Subcutaneous abdominal adipose tissue (tissue), 5 donors: Measurements from ENCODE around the gene ANAPC10.

ENCODE experiments used
- H3K27ac ChIP-seq: one replicate; pipeline ENCODE4 v1.7.0; 2013; ENCODE audit warnings: low read depth, mild to moderate bottlenecking, inconsistent platforms, low read length, moderate library complexity
- H3K27me3 ChIP-seq, 5 donors: one replicate each; pipeline ENCODE4 v1.7.0; 2013; ENCODE audit warnings: low read length in 5 of 5, inconsistent platforms in 1 of 5; ENCODE audit not compliant: control insufficient read depth in 5 of 5, insufficient read depth in 4 of 5
- H3K36me3 ChIP-seq, 5 donors: one replicate each; pipeline ENCODE4 v1.7.0; 2013; ENCODE audit warnings: low read length in 5 of 5; ENCODE audit not compliant: control insufficient read depth in 5 of 5, insufficient read depth in 5 of 5
- H3K4me1 ChIP-seq, 5 donors: one replicate each; pipeline ENCODE4 v1.7.0; 2013; ENCODE audit warnings: low read length in 5 of 5, mild to moderate bottlenecking in 3 of 5, moderate library complexity in 1 of 5; ENCODE audit not compliant: control insufficient read depth in 5 of 5, insufficient read depth in 5 of 5
- H3K4me3 ChIP-seq, 5 donors: one replicate each; pipeline ENCODE4 v1.7.0; 2013; ENCODE audit warnings: low read length in 5 of 5, low read depth in 1 of 5
- H3K9ac ChIP-seq, 5 donors: one replicate each; pipeline ENCODE4 v1.7.0; 2013; ENCODE audit warnings: low read length in 5 of 5, mild to moderate bottlenecking in 4 of 5, moderate library complexity in 3 of 5
- H3K9me3 ChIP-seq, 5 donors: one replicate each; pipeline ENCODE4 v1.7.0; 2013; ENCODE audit warnings: low read length in 5 of 5; ENCODE audit not compliant: control insufficient read depth in 5 of 5
- donor health status: healthy.
- donor health status: healthy.
- donor health status: healthy.
- donor health status: healthy.
- donor health status: healthy.

The ANAPC10 gene

DNA sequence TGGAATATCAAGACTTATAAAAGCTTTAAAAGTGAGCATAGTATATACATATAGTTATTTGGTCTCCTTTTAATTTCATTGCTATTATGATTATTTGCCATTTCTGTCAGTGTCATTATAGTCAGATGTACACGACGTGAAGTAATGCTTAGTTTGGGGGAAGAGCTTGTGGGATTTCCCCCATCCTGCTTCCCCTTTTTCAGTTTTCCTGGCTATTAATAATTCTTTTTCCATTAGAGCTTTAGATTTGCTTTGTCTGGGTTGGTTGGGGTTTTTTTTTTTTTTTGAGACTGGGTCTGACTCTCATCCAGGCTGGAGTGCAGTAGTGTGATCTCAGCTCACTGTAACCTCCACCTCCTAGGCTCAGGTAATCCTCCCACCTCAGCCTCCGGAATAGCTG lies 5.5 kb upstream of the ANAPC10 start:
- no peak overlapping the region for H3K27ac ChIP-seq
- no peaks in the 10 kb centered on the region for H3K9me3 ChIP-seq
- H3K36me3 ChIP-seq = peaks cover 6 to 28% (median 27%) of the 10 kb centered on the region in 5 donors
- H3K4me1 ChIP-seq = peaks cover 0 to 32% (median 26%) of the 10 kb centered on the region in 5 donors
- H3K4me3 ChIP-seq = no peak overlapping the region
- no peaks in the 10 kb centered on the region for H3K27me3 ChIP-seq
- peak overlapping the region in 1 of 5 donors; percentile 11 for H3K9ac ChIP-seq

DNA sequence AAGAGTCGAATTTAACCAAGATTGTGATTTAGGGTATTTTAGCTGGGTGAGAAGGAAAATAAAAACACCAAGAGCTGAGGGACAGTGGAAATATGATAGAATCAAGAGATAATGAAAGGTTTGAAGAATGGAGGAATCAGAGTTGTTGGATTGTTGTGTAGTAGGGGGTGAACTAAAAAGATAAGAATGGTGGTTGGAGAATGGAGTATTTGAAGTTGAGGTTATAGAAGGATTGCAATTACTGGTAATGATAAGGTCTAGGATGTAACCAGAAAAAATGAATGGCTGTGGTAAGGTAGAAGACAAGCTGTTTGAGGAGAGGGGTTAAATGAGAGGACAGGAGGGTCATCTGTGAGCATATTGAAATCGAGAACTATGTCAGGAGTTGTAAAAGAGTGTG lies 4.6 kb upstream of the ANAPC10 start:
- no peaks in the 10 kb centered on the region for H3K9me3 ChIP-seq
- peaks cover 0 to 33% (median 28%) of the 10 kb centered on the region in 5 donors for H3K4me1 ChIP-seq
- H3K4me3 ChIP-seq = no peak overlapping the region
- H3K27ac ChIP-seq = no peak overlapping the region
- H3K9ac ChIP-seq = no peak overlapping the region
- H3K36me3 ChIP-seq = peaks cover 0 to 21% (median 19%) of the 10 kb centered on the region in 5 donors
- H3K27me3 ChIP-seq = no peaks in the 10 kb centered on the region

DNA sequence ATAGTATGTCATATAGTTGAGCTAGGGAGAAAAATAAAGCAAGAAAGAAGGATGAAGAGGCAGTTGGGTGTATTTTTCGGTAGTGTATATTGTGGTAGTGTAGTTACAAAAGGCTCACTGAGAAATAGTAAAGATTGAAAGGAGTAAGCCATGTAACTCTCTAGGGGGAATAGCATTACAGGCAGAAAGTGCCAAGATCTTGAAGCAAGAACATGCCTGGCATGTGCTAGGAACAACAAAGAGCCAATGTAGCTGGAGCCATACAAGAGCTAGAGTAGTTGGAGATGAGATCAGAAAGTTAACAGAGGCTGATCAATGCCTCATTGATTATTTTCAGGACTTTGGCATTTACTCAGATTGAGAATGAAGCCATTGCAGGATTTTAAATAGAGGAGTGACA lies 3.1 kb upstream of the ANAPC10 start:
- Histone ChIP-seq H3K9me3 (no peaks in the 10 kb centered on the region), H3K4me1 (peaks cover 3 to 44% (median 36%) of the 10 kb centered on the region in 5 donors), H3K27me3 (no peaks in the 10 kb centered on the region)

GRCh38 chr4:145099653-145100052 lies 1.7 kb upstream of the ANAPC10 start:
- H3K4me1 ChIP-seq = peaks cover 3 to 44% (median 36%) of the 10 kb centered on the region in 5 donors
- no peaks in the 10 kb centered on the region for H3K9me3 ChIP-seq
- peak overlapping the region; percentile 73 to 94 (median 91) for H3K4me3 ChIP-seq
- H3K27me3 ChIP-seq = no peaks in the 10 kb centered on the region
- peaks cover 6 to 14% (median 8%) of the 10 kb centered on the region in 5 donors for H3K36me3 ChIP-seq
- peak overlapping the region; percentile 90 for H3K27ac ChIP-seq
- H3K9ac ChIP-seq = peak overlapping the region in 3 of 5 donors; percentile 83 to 86 (median 84)

More for the DNA sequence above, 3.1 kb upstream of the ANAPC10 start:
- peaks cover 0 to 12% (median 8%) of the 10 kb centered on the region in 5 donors for H3K36me3 ChIP-seq
- H3K4me3 ChIP-seq = no peak overlapping the region
- no peak overlapping the region for H3K27ac ChIP-seq
- no peak overlapping the region for H3K9ac ChIP-seq

DNA sequence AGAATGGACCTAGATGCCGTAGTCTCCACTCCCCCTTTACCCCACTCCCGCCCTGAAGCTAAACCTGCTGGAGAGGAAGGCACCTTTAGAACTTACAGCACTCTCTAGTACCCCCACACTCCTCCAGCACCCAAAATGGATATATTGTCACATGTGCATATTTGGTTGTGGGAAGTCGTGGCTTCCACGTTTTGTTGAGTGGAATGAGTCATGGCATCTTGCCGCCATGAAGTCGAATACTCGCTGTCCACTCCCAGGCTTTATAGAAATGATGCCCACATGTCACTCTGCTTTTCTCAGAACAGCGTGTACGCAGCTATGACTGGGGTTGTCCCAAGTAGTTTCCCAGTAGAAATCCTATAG lies 660 bp upstream of the ANAPC10 start:
- H3K36me3 ChIP-seq = peaks cover 15 to 21% (median 17%) of the 10 kb centered on the region in 5 donors
- peak overlapping the region; percentile 90 for H3K27ac ChIP-seq
- peaks cover 3 to 44% (median 36%) of the 10 kb centered on the region in 5 donors for H3K4me1 ChIP-seq

GRCh38 chr4:145097331-145097820 lies 620 bp downstream of the ANAPC10 start:
- peaks cover 23 to 31% (median 25%) of the 10 kb centered on the region in 5 donors for H3K36me3 ChIP-seq
- H3K9me3 ChIP-seq = peaks cover 3 to 14% (median 9%) of the 10 kb centered on the region in 5 donors
- peak overlapping the region; percentile 73 to 94 (median 91) for H3K4me3 ChIP-seq
- H3K27me3 ChIP-seq = no peaks in the 10 kb centered on the region
- peak overlapping the region; percentile 90 for H3K27ac ChIP-seq
- peak overlapping the region; percentile 83 to 97 (median 86) for H3K9ac ChIP-seq
- peaks cover 3 to 44% (median 35%) of the 10 kb centered on the region in 5 donors for H3K4me1 ChIP-seq

More for the DNA sequence above, 660 bp upstream of the ANAPC10 start:
- Histone ChIP-seq H3K27me3 (no peaks in the 10 kb centered on the region), H3K9ac (peak overlapping the region; percentile 83 to 97 (median 86)), H3K9me3 (peaks cover 3 to 8% (median 7%) of the 10 kb centered on the region in 5 donors), H3K4me3 (peak overlapping the region; percentile 73 to 94 (median 91))

DNA sequence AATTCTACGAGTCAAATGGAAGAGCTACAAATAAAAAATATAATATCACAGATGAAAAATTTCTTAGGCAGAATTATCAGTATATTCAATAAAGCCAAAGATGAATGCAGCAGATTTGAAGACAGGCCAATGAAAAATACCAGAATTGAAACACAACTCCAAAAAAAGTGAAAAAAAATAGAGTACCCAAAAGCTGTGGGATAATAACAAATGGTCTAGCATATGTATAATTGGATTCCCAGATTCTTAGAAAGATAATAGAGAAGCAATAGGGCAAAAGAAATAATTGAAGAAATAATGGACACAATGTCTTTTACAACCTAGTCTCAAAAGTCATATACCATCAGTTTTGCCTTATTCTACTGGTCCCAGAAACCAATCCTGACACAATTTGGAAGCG lies 4.4 kb downstream of the ANAPC10 start:
- peaks cover 32 to 59% (median 47%) of the 10 kb centered on the region in 5 donors for H3K36me3 ChIP-seq
- no peaks in the 10 kb centered on the region for H3K27me3 ChIP-seq
- peaks cover 3 to 14% (median 9%) of the 10 kb centered on the region in 5 donors for H3K9me3 ChIP-seq
- peaks cover 3 to 17% (median 15%) of the 10 kb centered on the region in 5 donors for H3K4me1 ChIP-seq
- no peak overlapping the region for H3K9ac ChIP-seq
- peak overlapping the region in 2 of 5 donors; percentile 4 to 9 for H3K4me3 ChIP-seq
- no peak overlapping the region for H3K27ac ChIP-seq

DNA sequence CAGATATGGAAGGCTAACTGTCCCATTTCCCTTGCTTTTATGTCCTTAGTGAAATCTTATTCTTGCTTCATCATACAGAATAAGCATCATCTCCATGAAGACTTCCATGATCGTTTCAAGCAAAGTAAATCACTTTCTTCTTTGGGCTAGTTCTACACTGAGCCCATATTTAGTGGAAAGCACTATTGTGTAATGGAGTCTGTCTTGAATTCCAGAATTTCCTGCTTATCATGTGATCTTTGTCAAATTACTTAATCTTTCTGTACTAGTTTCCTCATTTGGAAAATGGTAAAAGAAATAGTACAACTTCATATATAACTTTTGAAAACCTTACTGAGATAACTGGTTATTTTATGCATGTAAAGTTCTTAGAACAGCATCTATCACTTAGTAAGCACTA lies 7.6 kb downstream of the ANAPC10 start:
- Histone ChIP-seq H3K27me3 (no peaks in the 10 kb centered on the region), H3K4me1 (no peaks in the 10 kb centered on the region)

GRCh38 chr4:145083891-145084605 lies 13.9 kb downstream of the ANAPC10 start:
- Histone ChIP-seq H3K9me3 (no peaks in the 10 kb centered on the region), H3K27me3 (no peaks in the 10 kb centered on the region), H3K4me1 (no peaks in the 10 kb centered on the region), H3K36me3 (peaks cover 8 to 15% (median 12%) of the 10 kb centered on the region in 5 donors), H3K4me3 (no peak overlapping the region), H3K9ac (no peak overlapping the region), H3K27ac (no peak overlapping the region)

More for the DNA sequence above, 7.6 kb downstream of the ANAPC10 start:
- Histone ChIP-seq H3K4me3 (no peak overlapping the region), H3K9me3 (peaks cover 3 to 14% (median 9%) of the 10 kb centered on the region in 5 donors), H3K27ac (no peak overlapping the region), H3K9ac (no peak overlapping the region), H3K36me3 (peaks cover 31 to 61% (median 53%) of the 10 kb centered on the region in 5 donors)

DNA sequence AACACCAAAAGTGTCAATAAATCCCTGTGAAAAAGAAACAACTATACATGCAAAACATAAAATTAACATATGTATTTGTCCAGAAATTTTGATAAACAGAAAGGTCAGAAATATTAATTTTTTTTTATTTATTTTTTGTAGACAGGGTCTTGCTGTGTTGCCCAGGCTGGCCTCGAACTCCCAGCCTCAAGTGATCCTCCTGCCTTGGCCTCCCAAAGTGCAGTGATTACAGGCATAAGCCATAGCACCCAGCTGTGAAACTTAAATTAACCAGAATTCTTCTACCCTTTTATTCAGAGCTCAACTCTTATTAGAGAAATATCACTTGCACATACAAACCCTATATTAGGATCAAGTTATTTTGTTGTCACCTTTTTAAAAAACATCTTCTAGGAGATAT lies 16.2 kb downstream of the ANAPC10 start:
- Histone ChIP-seq H3K4me3 (no peak overlapping the region), H3K9ac (no peak overlapping the region), H3K27me3 (no peaks in the 10 kb centered on the region), H3K36me3 (peaks cover under 1 to 12% (median 8%) of the 10 kb centered on the region in 5 donors), H3K9me3 (no peaks in the 10 kb centered on the region), H3K27ac (no peak overlapping the region), H3K4me1 (peaks cover 0 to 1% (median 0%) of the 10 kb centered on the region in 5 donors)
